NB4 (cell line): Measurements from ENCODE around the gene DPY19L3.

Experiments used
- CTCF ChIP-seq: IDR thresholded peaks from one replicate; pipeline ENCODE4 v1.5.1; 2012; ENCODE audit warnings: low read depth, low read length
- MAX ChIP-seq: IDR thresholded peaks from 2 replicates; pipeline ENCODE4 v1.6.1; 2011; ENCODE audit warnings: low read depth, low read length
- MYC ChIP-seq: IDR thresholded peaks from 2 replicates; pipeline ENCODE4 v1.6.1; 2011; ENCODE audit warnings: low read depth, low read length
- POLR2A ChIP-seq: IDR thresholded peaks from 2 replicates; pipeline ENCODE4 v1.6.1; 2011; ENCODE audit warnings: mild to moderate bottlenecking; ENCODE audit not compliant: insufficient read length; ENCODE audit errors: extremely low read depth

- TF ChIP-seq POLR2A (no peak), CTCF (no peak), MAX (no peak), MYC (no peak)
Measured at GRCh38 chr19:32436692-32437091, 31.1 kb downstream of the DPY19L3 start.
